ENCODE data around the gene AQP9.
"Not testable (repeated sequence)": the region's sequence is repeated elsewhere in the genome, so short reads cannot be mapped to it uniquely, and the experiment has no call there.

Gene AQP9

DNA sequence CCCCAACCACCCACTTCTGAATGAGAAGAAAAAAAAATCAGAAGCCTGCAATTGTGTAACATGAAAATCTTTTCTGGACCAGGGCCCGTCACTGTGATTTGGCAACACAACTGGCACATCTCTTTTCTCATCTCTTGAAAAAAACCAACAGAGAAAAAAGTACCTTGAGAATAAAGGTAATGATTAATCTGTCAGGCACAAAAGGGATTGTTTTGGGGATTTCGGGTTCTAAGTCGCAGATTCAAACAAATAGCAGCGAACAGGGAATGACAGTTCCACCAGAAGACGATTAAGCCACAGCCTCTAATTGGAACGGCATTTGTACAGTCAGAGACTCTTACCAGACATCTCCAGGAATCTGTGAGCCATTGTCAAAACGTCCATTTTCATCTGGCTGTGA is at the start of gene AQP9:
Gene AQP9 (plus strand): TSS at position 276 of the 400 bp plus-strand sequence. CDS start 185 bp downstream, outside the sequence.
- H3K4me3 ChIP-seq (ENCODE audit: low read depth, low read length), result no peak within 1 kb of the TSS
- H3K36me3 ChIP-seq (ENCODE audit: control insufficient read depth, insufficient read depth, low read length), result no peaks in the 10 kb centered on the region
- H3K4me1 ChIP-seq (ENCODE audit: control insufficient read depth, insufficient read depth, low read length), result peaks cover 12% of the 10 kb centered on the region
- no peak within 1 kb of the TSS for H3K9ac ChIP-seq (ENCODE audit: low read depth, low read length)
- H3K9me3 ChIP-seq (ENCODE audit: control insufficient read depth, insufficient read depth, low read length), result no peaks in the 10 kb centered on the region
- no peaks in the 10 kb centered on the region for H3K27me3 ChIP-seq (ENCODE audit: control insufficient read depth, insufficient read depth, low read length)
- H3K27ac ChIP-seq (ENCODE audit: low read depth, low read length), result no peak within 1 kb of the TSS

GRCh38 chr15:58095415-58095814 is 42.8 kb upstream of the AQP9 start:
- no peaks in the 10 kb centered on the region for H3K27me3 ChIP-seq (ENCODE audit: control insufficient read depth, insufficient read depth, low read length)
- H3K9ac ChIP-seq (ENCODE audit: low read depth, low read length), result no peak overlapping the region
- no peak overlapping the region for H3K4me3 ChIP-seq (ENCODE audit: low read depth, low read length)
- H3K9me3 ChIP-seq (ENCODE audit: control insufficient read depth, insufficient read depth, low read length), result no peaks in the 10 kb centered on the region
- no peaks in the 10 kb centered on the region for H3K36me3 ChIP-seq (ENCODE audit: control insufficient read depth, insufficient read depth, low read length)
- no peak overlapping the region for H3K27ac ChIP-seq (ENCODE audit: low read depth, low read length)
- no peaks in the 10 kb centered on the region for H3K4me1 ChIP-seq (ENCODE audit: control insufficient read depth, insufficient read depth, low read length)

GRCh38 chr15:58096529-58097084 is 41.6 kb upstream of the AQP9 start:
- H3K27ac ChIP-seq (ENCODE audit: low read depth, low read length), result no peak overlapping the region
- H3K4me3 ChIP-seq (ENCODE audit: low read depth, low read length), result no peak overlapping the region
- no peaks in the 10 kb centered on the region for H3K9me3 ChIP-seq (ENCODE audit: control insufficient read depth, insufficient read depth, low read length)
- no peaks in the 10 kb centered on the region for H3K4me1 ChIP-seq (ENCODE audit: control insufficient read depth, insufficient read depth, low read length)
- H3K27me3 ChIP-seq (ENCODE audit: control insufficient read depth, insufficient read depth, low read length), result no peaks in the 10 kb centered on the region
- H3K36me3 ChIP-seq (ENCODE audit: control insufficient read depth, insufficient read depth, low read length), result no peaks in the 10 kb centered on the region
- no peak overlapping the region for H3K9ac ChIP-seq (ENCODE audit: low read depth, low read length)

DNA sequence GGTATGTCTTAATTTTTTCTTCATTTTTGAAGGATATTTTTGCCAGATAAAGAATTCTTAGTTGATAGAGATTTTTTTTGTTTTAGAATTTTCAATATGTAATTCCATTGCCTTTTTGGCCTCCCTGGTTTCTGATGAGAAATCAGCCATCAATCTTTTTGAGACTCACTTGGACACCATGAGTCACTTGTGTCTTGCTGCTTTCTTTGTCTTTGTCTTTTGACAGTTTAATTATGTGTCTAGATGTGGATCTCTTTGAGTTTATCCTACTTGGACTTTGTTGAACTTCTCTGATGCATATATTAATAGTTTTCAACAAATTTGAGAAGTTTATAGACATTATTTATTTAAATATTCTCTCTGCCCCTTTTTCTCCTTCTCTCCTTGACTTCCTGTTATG is 34.7 kb upstream of the AQP9 start:
- Histone ChIP-seq H3K4me1 (ENCODE audit: control insufficient read depth, insufficient read depth, low read length) (no peaks in the 10 kb centered on the region), H3K9me3 (ENCODE audit: control insufficient read depth, insufficient read depth, low read length) (no peaks in the 10 kb centered on the region), H3K36me3 (ENCODE audit: control insufficient read depth, insufficient read depth, low read length) (no peaks in the 10 kb centered on the region), H3K9ac (ENCODE audit: low read depth, low read length) (no peak overlapping the region), H3K27ac (ENCODE audit: low read depth, low read length) (no peak overlapping the region), H3K27me3 (ENCODE audit: control insufficient read depth, insufficient read depth, low read length) (no peaks in the 10 kb centered on the region), H3K4me3 (ENCODE audit: low read depth, low read length) (no peak overlapping the region)

DNA sequence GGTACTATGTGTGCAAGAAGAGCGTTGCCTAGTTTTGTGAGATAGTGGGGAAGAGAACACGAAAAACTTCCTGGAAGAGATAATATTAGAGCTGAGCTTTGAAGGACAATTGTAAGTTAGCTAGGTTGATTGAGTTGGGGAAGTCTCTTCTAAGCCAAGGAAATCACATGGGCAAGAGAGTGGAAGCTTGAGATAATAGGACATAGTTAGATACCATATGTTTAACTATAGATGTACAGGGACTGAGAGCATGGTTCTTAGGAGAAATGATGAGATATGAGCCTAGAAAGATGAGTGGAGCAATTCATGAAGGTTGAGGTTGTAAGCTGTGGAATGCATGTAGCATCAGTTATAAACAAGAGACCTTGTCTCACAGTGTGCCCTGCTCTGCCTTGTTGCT is 30.1 kb upstream of the AQP9 start:
- no peaks in the 10 kb centered on the region for H3K9me3 ChIP-seq (ENCODE audit: control insufficient read depth, insufficient read depth, low read length)
- no peak overlapping the region for H3K9ac ChIP-seq (ENCODE audit: low read depth, low read length)
- H3K4me1 ChIP-seq (ENCODE audit: control insufficient read depth, insufficient read depth, low read length), result no peaks in the 10 kb centered on the region
- no peak overlapping the region for H3K27ac ChIP-seq (ENCODE audit: low read depth, low read length)
- no peaks in the 10 kb centered on the region for H3K27me3 ChIP-seq (ENCODE audit: control insufficient read depth, insufficient read depth, low read length)
- H3K36me3 ChIP-seq (ENCODE audit: control insufficient read depth, insufficient read depth, low read length), result no peaks in the 10 kb centered on the region
- no peak overlapping the region for H3K4me3 ChIP-seq (ENCODE audit: low read depth, low read length)

GRCh38 chr15:58109419-58109818 is 28.8 kb upstream of the AQP9 start:
- no peaks in the 10 kb centered on the region for H3K4me1 ChIP-seq (ENCODE audit: control insufficient read depth, insufficient read depth, low read length)
- no peaks in the 10 kb centered on the region for H3K9me3 ChIP-seq (ENCODE audit: control insufficient read depth, insufficient read depth, low read length)
- H3K36me3 ChIP-seq (ENCODE audit: control insufficient read depth, insufficient read depth, low read length), result no peaks in the 10 kb centered on the region
- no peak overlapping the region for H3K9ac ChIP-seq (ENCODE audit: low read depth, low read length)
- no peak overlapping the region for H3K4me3 ChIP-seq (ENCODE audit: low read depth, low read length)
- no peak overlapping the region for H3K27ac ChIP-seq (ENCODE audit: low read depth, low read length)
- H3K27me3 ChIP-seq (ENCODE audit: control insufficient read depth, insufficient read depth, low read length), result no peaks in the 10 kb centered on the region

DNA sequence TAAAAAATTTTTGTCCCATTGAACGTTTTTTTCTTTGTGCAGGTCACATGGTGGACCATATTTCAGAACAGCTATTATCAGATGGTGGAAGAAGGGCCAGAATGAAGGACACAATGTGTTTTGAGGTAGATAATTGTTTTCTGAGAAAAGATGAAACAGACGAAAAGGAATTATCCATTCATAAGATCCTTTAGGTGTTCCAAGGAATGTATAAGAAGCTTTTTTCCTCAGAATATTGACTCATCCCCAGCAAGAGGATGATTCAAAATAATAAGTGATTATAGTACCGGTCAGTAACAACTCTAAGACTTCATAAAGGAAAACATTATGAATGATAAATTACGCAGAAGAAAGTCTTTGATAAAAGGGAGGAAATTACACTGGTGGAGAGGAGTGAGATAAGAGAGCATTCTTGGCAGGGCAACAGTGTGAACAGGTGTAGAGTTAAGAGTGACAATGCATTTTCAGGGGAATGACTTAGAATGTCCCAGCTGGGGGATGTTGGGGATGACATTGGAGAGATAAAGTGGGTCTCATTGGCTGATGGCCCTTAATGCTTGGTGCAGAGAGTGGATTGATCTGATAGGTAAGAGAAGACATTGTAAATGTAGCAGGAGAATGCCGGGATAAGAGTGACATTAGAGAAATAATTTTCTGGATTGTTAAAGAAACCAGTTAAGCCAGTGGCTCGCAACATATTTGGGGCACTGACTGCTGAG is 27.0 kb upstream of the AQP9 start:
- H3K9ac ChIP-seq (ENCODE audit: low read depth, low read length), result no peak overlapping the region
- H3K27me3 ChIP-seq (ENCODE audit: control insufficient read depth, insufficient read depth, low read length), result no peaks in the 10 kb centered on the region
- no peaks in the 10 kb centered on the region for H3K36me3 ChIP-seq (ENCODE audit: control insufficient read depth, insufficient read depth, low read length)
- no peaks in the 10 kb centered on the region for H3K9me3 ChIP-seq (ENCODE audit: control insufficient read depth, insufficient read depth, low read length)
- H3K27ac ChIP-seq (ENCODE audit: low read depth, low read length), result no peak overlapping the region
- no peak overlapping the region for H3K4me3 ChIP-seq (ENCODE audit: low read depth, low read length)
- no peaks in the 10 kb centered on the region for H3K4me1 ChIP-seq (ENCODE audit: control insufficient read depth, insufficient read depth, low read length)

- Histone ChIP-seq H3K9ac (ENCODE audit: low read depth, low read length) (no peak overlapping the region), H3K27me3 (ENCODE audit: control insufficient read depth, insufficient read depth, low read length) (no peaks in the 10 kb centered on the region)
Observed at GRCh38 chr15:58111718-58112104, 26.5 kb upstream of the AQP9 start.

DNA sequence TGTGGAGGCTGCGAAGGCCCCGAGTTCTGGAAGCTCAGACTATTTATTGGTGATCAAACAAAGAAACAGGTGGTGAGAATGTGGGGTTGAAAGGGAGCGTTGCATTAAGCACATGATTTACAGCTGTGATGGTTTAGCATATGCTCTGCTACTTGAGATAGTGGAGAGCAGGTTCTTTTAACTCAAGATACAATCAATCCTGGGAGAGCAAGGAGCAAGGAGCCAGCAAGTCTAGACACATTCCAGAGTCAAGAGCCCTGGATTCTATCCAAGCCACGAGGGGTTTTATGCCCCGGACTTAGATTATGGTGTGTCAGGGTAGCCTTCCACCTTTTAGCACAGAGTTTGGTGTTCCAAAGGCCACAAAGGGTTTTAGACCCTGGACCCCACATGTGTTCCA is 24.8 kb upstream of the AQP9 start:
- H3K36me3 ChIP-seq (ENCODE audit: control insufficient read depth, insufficient read depth, low read length); H3K4me1 ChIP-seq (ENCODE audit: control insufficient read depth, insufficient read depth, low read length); H3K9ac ChIP-seq (ENCODE audit: low read depth, low read length); H3K27me3 ChIP-seq (ENCODE audit: control insufficient read depth, insufficient read depth, low read length); H3K27ac ChIP-seq (ENCODE audit: low read depth, low read length); H3K4me3 ChIP-seq (ENCODE audit: low read depth, low read length); H3K9me3 ChIP-seq (ENCODE audit: control insufficient read depth, insufficient read depth, low read length): not testable (repeated sequence)

More at GRCh38 chr15:58111718-58112104, 26.5 kb upstream of the AQP9 start:
- Histone ChIP-seq H3K27ac (ENCODE audit: low read depth, low read length) (no peak overlapping the region), H3K4me3 (ENCODE audit: low read depth, low read length) (no peak overlapping the region), H3K9me3 (ENCODE audit: control insufficient read depth, insufficient read depth, low read length) (no peaks in the 10 kb centered on the region), H3K36me3 (ENCODE audit: control insufficient read depth, insufficient read depth, low read length) (no peaks in the 10 kb centered on the region), H3K4me1 (ENCODE audit: control insufficient read depth, insufficient read depth, low read length) (no peaks in the 10 kb centered on the region)

GRCh38 chr15:58114388-58114787 is 23.8 kb upstream of the AQP9 start:
- H3K4me1 ChIP-seq (ENCODE audit: control insufficient read depth, insufficient read depth, low read length), result peaks cover 9% of the 10 kb centered on the region
- H3K9me3 ChIP-seq (ENCODE audit: control insufficient read depth, insufficient read depth, low read length), result no peaks in the 10 kb centered on the region
- no peaks in the 10 kb centered on the region for H3K27me3 ChIP-seq (ENCODE audit: control insufficient read depth, insufficient read depth, low read length)
- H3K27ac ChIP-seq (ENCODE audit: low read depth, low read length), result no peak overlapping the region
- no peak overlapping the region for H3K4me3 ChIP-seq (ENCODE audit: low read depth, low read length)
- H3K9ac ChIP-seq (ENCODE audit: low read depth, low read length), result no peak overlapping the region
- no peaks in the 10 kb centered on the region for H3K36me3 ChIP-seq (ENCODE audit: control insufficient read depth, insufficient read depth, low read length)

GRCh38 chr15:58114812-58115211 is 23.4 kb upstream of the AQP9 start:
- Histone ChIP-seq H3K9ac (ENCODE audit: low read depth, low read length) (no peak overlapping the region), H3K36me3 (ENCODE audit: control insufficient read depth, insufficient read depth, low read length) (no peaks in the 10 kb centered on the region), H3K27ac (ENCODE audit: low read depth, low read length) (no peak overlapping the region), H3K9me3 (ENCODE audit: control insufficient read depth, insufficient read depth, low read length) (no peaks in the 10 kb centered on the region), H3K4me3 (ENCODE audit: low read depth, low read length) (no peak overlapping the region), H3K4me1 (ENCODE audit: control insufficient read depth, insufficient read depth, low read length) (peaks cover 9% of the 10 kb centered on the region), H3K27me3 (ENCODE audit: control insufficient read depth, insufficient read depth, low read length) (no peaks in the 10 kb centered on the region)

Measured in HUES48 (cell line).